IMR-90 (cell line): ENCODE measurements around the gene MUSTN1.

ENCODE experiments used
- BHLHE40 ChIP-seq: fragments of 150-350 bp; IDR thresholded peaks from 2 replicates; pipeline ENCODE4 v1.6.1; 2016; ENCODE audit warnings: mild to moderate bottlenecking, low read depth, low read length
- ELK1 ChIP-seq: fragments of 150-350 bp; IDR thresholded peaks from 2 replicates; pipeline ENCODE4 v1.6.1; 2016; ENCODE audit warnings: low read depth, mild to moderate bottlenecking, low read length, moderate library complexity, borderline replicate concordance
- MAFK ChIP-seq: IDR thresholded peaks from 2 replicates; pipeline ENCODE4 v1.6.1; 2012; ENCODE audit warnings: low read depth, low read length, improper control_type of control experiment
- MAZ ChIP-seq: IDR thresholded peaks from 2 replicates; pipeline ENCODE4 v1.6.1; 2012; ENCODE audit warnings: low read depth, mild to moderate bottlenecking, low read length, improper control_type of control experiment, moderate library complexity, borderline replicate concordance
- MXI1 ChIP-seq: IDR thresholded peaks from 2 replicates; pipeline ENCODE4 v1.6.1; 2012; ENCODE audit warnings: low read depth, mild to moderate bottlenecking, low read length, moderate library complexity, borderline replicate concordance
- POLR2A ChIP-seq: IDR thresholded peaks from 2 replicates; pipeline ENCODE4 v1.6.1; 2012; ENCODE audit warnings: mild to moderate bottlenecking, low read depth, low read length
- RAD21 ChIP-seq: IDR thresholded peaks from 2 replicates; pipeline ENCODE4 v1.6.1; 2012; ENCODE audit warnings: low read length, improper control_type of control experiment
- RFX5 ChIP-seq: IDR thresholded peaks from 2 replicates; pipeline ENCODE4 v1.8.0; 2012; ENCODE audit warnings: low read depth, mild to moderate bottlenecking, low read length, moderate library complexity
- SMC3 ChIP-seq: fragments of 150-350 bp; IDR thresholded peaks from 2 replicates; pipeline ENCODE4 v1.6.1; 2016; ENCODE audit warnings: low read depth, mild to moderate bottlenecking, antibody characterized with exemption, low read length, moderate library complexity
- TF ChIP-seq, protein P1 (sequence below): conservative IDR thresholded peaks from 2 replicates; pipeline ENCODE4 v1.5.1; 2012; ENCODE audit warnings: mild to moderate bottlenecking, low read depth, low read length, improper control_type of control experiment

DNA sequence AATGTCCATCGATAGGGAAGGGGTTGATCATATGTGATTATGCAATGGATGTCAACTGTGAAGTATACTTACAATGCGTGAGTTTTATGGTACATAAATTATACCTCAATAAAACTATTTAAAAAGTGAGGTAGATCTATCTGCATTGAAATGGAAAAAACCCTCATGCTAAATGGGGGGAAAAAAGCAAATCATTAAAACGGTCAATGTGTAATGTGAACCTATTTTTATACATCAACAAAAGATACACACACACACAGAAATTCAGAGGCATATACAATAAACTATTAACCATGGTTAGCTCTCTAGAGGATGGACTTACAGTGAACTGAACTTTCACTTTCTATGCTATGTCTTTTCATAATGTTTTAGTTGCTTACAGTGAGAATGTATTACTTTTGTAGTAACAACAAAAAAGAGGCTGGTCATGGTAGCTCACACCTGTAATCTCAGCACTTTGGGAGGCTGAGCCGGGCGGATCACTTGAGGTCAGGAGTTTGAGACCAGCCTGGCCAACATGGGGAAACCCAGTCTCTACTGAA is 39.4 kb upstream of the MUSTN1 start:
- TF ChIP-seq RAD21 (no peak), MAZ (no peak), RFX5 (no peak), SMC3 (no peak), BHLHE40 (no peak), MXI1 (no peak), ELK1 (no peak), POLR2A (no peak), MAFK (no peak)
- TF ChIP-seq, protein P1, sequence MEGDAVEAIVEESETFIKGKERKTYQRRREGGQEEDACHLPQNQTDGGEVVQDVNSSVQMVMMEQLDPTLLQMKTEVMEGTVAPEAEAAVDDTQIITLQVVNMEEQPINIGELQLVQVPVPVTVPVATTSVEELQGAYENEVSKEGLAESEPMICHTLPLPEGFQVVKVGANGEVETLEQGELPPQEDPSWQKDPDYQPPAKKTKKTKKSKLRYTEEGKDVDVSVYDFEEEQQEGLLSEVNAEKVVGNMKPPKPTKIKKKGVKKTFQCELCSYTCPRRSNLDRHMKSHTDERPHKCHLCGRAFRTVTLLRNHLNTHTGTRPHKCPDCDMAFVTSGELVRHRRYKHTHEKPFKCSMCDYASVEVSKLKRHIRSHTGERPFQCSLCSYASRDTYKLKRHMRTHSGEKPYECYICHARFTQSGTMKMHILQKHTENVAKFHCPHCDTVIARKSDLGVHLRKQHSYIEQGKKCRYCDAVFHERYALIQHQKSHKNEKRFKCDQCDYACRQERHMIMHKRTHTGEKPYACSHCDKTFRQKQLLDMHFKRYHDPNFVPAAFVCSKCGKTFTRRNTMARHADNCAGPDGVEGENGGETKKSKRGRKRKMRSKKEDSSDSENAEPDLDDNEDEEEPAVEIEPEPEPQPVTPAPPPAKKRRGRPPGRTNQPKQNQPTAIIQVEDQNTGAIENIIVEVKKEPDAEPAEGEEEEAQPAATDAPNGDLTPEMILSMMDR = no peak
